AG09309 (cell line): Measurements from ENCODE around the gene ATP11C.
"Not testable (repeated sequence)": the region's sequence is repeated elsewhere in the genome, so short reads cannot be mapped to it uniquely, and the experiment has no call there.

Source experiments
- DNase-seq: peaks from one replicate; pipeline ENCODE4 v3.0.0-alpha.2; 2010; ENCODE audit warnings: low read depth
- H3K4me3 ChIP-seq: 2 replicates; pipeline ENCODE4 v1.5.1; 2011; ENCODE audit warnings: mild to moderate bottlenecking, low read depth, low read length, moderate library complexity; ENCODE audit not compliant: control insufficient read depth
- TF ChIP-seq, protein P1 (sequence below): IDR thresholded peaks from 2 replicates; pipeline ENCODE4 v1.5.1; 2011; ENCODE audit warnings: mild to moderate bottlenecking, low read depth, low read length, inconsistent platforms; ENCODE audit not compliant: insufficient read depth, control insufficient read depth; ENCODE audit errors: missing control alignments

Gene ATP11C

DNA sequence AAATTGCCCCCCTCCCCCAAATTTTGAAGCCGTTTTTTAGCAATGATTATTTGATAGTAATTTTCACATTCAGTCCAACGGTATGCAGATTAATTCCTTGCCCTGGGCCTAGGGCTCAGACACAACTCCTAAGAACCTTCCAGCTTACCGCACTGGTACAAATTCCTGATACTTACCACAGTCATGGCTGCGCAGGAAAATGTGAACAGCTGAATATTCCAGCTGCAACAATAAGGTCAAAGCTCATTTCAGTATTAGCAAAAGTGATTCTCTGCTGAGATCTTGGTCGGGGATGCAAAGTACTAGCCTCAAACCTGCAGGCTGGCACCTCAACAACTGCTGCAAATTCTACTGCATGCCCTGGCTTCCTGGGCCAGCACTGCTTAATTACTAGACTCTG lies 3.0 kb downstream of the ATP11C start:
- H3K4me3 ChIP-seq: no peak overlapping the region
- TF ChIP-seq, protein P1, sequence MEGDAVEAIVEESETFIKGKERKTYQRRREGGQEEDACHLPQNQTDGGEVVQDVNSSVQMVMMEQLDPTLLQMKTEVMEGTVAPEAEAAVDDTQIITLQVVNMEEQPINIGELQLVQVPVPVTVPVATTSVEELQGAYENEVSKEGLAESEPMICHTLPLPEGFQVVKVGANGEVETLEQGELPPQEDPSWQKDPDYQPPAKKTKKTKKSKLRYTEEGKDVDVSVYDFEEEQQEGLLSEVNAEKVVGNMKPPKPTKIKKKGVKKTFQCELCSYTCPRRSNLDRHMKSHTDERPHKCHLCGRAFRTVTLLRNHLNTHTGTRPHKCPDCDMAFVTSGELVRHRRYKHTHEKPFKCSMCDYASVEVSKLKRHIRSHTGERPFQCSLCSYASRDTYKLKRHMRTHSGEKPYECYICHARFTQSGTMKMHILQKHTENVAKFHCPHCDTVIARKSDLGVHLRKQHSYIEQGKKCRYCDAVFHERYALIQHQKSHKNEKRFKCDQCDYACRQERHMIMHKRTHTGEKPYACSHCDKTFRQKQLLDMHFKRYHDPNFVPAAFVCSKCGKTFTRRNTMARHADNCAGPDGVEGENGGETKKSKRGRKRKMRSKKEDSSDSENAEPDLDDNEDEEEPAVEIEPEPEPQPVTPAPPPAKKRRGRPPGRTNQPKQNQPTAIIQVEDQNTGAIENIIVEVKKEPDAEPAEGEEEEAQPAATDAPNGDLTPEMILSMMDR: no peak
- no peak for DNase-seq

DNA sequence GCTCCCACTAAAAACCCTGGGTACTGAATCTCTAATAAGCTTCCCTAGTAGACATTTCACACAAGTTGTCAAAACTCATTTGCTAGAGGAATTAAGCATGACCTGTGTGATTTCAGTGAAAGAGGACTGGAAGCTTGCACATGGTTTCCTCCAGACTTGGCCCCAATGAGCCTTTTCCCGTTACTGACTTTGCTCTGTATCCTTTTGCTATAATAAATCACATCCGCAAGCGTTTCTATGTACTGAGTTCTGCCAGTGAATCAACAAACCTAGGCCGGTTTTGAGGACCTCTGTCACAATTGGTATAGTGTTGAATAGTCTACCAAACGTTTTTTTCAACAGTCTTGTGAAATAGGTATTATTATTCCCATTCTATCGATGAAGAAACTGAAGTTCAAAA lies 8.2 kb downstream of the ATP11C start:
- TF ChIP-seq, protein P1: no peak
- no peak overlapping the region for H3K4me3 ChIP-seq
- no peak for DNase-seq

DNA sequence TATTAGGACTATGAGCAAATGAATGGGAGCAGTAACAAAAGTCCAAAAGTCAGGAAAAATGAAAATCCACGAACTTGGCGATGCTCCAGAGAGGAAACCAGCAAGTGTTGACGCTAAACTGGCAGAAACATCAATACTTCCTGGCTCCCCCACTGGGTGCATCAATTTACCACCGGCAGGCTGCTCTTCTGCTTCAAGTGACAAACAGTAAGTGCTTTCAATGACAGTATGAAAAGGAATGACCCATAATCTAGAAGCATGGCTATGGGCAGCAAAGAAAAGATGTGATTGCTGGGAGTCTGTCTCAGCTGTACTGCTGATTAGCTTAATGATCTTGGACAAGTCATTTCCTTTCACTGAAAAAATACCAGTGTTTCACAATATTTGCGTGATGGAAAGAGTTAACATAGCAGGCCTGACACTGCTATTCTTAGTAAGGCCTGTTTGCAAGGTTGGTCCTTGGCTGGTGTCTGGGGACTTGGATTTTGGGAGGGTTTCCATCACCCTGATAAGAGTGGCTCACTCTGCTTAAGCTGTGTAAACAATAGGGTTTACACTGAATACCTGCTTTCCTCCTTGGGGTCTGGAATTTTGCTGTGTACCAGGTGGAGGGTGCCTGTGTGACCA lies 8.7 kb downstream of the ATP11C start:
- no peak for DNase-seq
- no peak overlapping the region for H3K4me3 ChIP-seq
- TF ChIP-seq, protein P1: no peak

DNA sequence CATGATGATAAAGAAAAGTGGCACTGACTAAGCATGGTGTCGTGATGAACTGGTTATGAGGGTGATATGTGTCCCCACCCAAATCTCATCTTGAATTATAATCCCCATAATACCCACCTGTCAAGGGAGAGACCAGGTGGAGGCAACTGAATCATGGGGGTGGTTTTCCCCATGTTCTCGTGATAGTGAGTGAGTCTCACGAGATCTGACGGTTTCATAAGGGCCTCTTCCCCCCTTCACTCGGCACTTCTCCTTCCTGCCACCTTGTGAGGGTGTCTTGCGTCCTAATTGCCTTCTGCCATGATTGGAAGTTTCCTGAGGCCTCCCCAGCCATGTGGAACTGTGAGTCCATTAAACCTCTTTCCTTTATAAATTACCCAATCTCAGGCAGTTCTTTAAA lies 11.7 kb downstream of the ATP11C start:
- not testable (repeated sequence) for H3K4me3 ChIP-seq, DNase-seq

DNA sequence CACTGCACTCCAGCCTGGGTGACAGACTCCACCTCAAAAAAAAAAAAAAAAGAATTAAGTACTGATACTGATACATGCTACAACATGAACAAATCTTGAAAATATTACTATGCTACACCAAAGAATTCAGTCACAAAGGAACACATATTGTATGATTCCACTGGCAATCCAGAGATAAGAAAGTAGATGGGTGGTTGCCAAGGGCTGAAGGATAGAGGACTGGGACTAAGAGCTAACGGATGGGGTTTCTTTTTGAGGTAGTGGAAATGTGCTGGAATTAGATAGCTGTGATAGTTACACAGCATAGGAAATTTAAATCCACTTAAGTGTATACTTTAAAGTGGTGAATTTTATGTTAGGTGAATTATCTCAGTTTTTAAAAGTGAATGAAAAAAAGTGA lies 12.5 kb downstream of the ATP11C start:
- no peak overlapping the region for H3K4me3 ChIP-seq
- no peak for DNase-seq
- TF ChIP-seq, protein P1: no peak

DNA sequence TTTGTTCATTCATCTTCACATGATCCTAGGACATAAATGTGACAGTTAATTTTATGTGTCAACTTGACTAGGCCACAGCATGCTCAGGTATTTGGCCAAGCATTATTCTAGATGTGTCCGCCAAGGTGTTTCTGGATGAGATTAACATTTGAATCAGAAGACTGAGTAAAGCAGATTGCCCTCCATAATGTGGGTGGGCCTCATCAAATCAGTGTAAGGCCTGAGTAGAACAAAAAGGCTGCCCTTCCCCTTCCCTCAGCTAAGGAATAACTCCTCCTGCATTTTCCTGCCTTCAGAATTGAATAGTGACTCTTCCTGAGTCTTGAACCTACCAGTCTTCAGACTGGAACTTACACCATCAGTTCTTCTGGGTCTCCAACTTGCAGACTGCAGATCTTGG lies 18.4 kb downstream of the ATP11C start:
- TF ChIP-seq, protein P1: no peak
- no peak overlapping the region for H3K4me3 ChIP-seq
- no peak for DNase-seq

DNA sequence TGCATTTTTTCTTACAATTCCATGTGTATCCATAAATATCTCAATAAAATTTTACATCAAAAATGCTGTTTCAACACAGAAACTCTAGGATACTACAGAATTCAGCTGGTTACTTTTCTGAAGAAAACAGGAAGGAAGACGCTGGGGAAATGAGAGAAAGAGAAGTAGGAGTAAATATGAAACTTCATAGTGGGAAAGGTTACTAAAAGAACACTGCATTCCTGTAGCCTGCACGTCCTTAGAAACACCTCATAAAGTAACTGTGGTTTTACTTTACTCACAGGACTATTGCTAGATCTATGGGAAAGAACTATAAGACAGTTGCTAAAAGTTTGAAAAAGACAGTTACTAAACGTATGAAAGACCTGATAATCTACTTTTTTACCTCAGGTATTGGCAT lies 23.1 kb downstream of the ATP11C start:
- TF ChIP-seq, protein P1: no peak
- no peak for DNase-seq
- H3K4me3 ChIP-seq: no peak overlapping the region
